CD4-positive, CD25-positive, alpha-beta regulatory T cell (primary cell): ENCODE measurements around the gene RBM33. TPM values are rescaled to one million over a fixed set of nuclear protein-coding genes. Genes with fewer than 3 reads are reported as not detected.

Experiments used
- ATAC-seq, 2 donors: fragments of 150-1000 bp; cut with Tn5 transposase; one replicate each; pipeline ENCODE4 v1.10.0; 2021; ENCODE audit warnings: low read depth in 2 of 2, moderate number of reproducible peaks in 2 of 2, moderate library complexity in 1 of 2
- DNase-seq, 3 donors: peaks; one replicate each; pipeline versions ENCODE4 v3.0.0 to v3.0.0-alpha.2; 2012 to 2022; ENCODE audit warnings: mixed read lengths in 1 of 3
- H3K27ac ChIP-seq: one replicate; pipeline ENCODE4 v1.7.0; 2013; ENCODE audit warnings: mild to moderate bottlenecking, low read length; ENCODE audit not compliant: insufficient read depth, poor library complexity, severe bottlenecking
- H3K27me3 ChIP-seq: one replicate; pipeline ENCODE4 v1.7.0; 2013; ENCODE audit warnings: low read length; ENCODE audit not compliant: control insufficient read depth, insufficient read depth
- H3K36me3 ChIP-seq: one replicate; pipeline ENCODE4 v1.7.0; 2013; ENCODE audit warnings: mild to moderate bottlenecking, low read length, moderate library complexity; ENCODE audit not compliant: control insufficient read depth, insufficient read depth
- H3K4me1 ChIP-seq: 2 replicates; pipeline ENCODE4 v1.7.0; 2013; ENCODE audit warnings: mild to moderate bottlenecking, low read length; ENCODE audit not compliant: insufficient read depth, control insufficient read depth, poor library complexity, severe bottlenecking
- H3K4me3 ChIP-seq: one replicate; pipeline ENCODE4 v1.7.0; 2013; ENCODE audit warnings: low read depth, mild to moderate bottlenecking, low read length, moderate library complexity
- H3K9me3 ChIP-seq, 2 experiments: 1 replicate in 1 of 2; 2 replicates in 1 of 2; pipeline ENCODE4 v1.7.0; 2013; ENCODE audit warnings: low read length in 2 of 2, mild to moderate bottlenecking in 1 of 2, moderate library complexity in 1 of 2; ENCODE audit not compliant: control insufficient read depth in 2 of 2
- H3K27ac Mint-ChIP-seq, 3 donors: one replicate each; pipeline ENCODE4 v1.8.0; 2020 to 2022; ENCODE audit warnings: mild to moderate bottlenecking in 3 of 3, mixed read lengths in 3 of 3, moderate library complexity in 2 of 3
- H3K27me3 Mint-ChIP-seq: one replicate; pipeline ENCODE4 v1.8.0; 2022; ENCODE audit warnings: mild to moderate bottlenecking, mixed read lengths
- H3K36me3 Mint-ChIP-seq: one replicate; pipeline ENCODE4 v1.8.0; 2020; ENCODE audit warnings: mixed read lengths
- H3K4me1 Mint-ChIP-seq, 4 donors: one replicate each; pipeline ENCODE4 v1.8.0; 2020 to 2022; ENCODE audit warnings: mixed read lengths in 4 of 4, mild to moderate bottlenecking in 1 of 4
- H3K4me3 Mint-ChIP-seq, 4 donors: one replicate each; pipeline ENCODE4 v1.8.0; 2020 to 2022; ENCODE audit warnings: mild to moderate bottlenecking in 4 of 4, mixed read lengths in 4 of 4, moderate library complexity in 3 of 4
- H3K9me3 Mint-ChIP-seq, 7 donors: one replicate each; pipeline ENCODE4 v1.8.0; 2020 to 2022; ENCODE audit warnings: mixed read lengths in 7 of 7, mild to moderate bottlenecking in 3 of 7, moderate library complexity in 2 of 7
- polyA plus RNA-seq, 4 donors: library from polyadenylated mRNA; unstranded; fragments of 300-500 nt; fragmentation: Illumina TruSeq; gene quantifications; one replicate each; pipeline ENCODE4 v1.2.3, GENCODE V29; 2021
- total RNA-seq: library from RNA; stranded (reverse); gene quantifications from one replicate; pipeline ENCODE4 v1.2.3, GENCODE V29; 2022

RBM33 gene
- total and polyA plus RNA-seq, 5 donors from 2014 or later: 33.5 to 196 (median 36.8) TPM

DNA sequence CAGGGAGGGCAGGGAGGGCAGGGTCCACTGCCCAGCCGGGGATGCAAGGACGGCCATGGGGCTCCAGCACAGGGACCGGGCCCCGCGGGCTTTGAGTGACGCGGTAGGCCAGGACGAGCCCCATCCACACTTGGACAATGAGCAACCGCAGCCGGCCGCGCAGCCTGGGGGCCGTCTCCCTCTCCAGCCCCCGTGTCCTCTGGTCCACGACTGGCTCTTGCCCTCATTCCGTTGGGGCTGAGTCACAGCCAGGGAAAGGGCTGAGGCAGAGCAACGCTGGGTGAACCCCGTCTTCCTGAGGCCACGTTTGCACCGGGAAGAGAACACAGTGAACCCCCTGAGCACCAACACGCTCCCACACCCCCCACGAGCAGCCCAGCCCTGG is 144.1 kb downstream of the RBM33 start:
- Histone ChIP-seq H3K36me3 (peaks cover 8% of the 10 kb centered on the region), H3K4me1 (no peaks in the 10 kb centered on the region), H3K27me3 (no peaks in the 10 kb centered on the region), H3K4me3 (no peak overlapping the region), H3K27ac (no peak overlapping the region), H3K9me3 (no peaks in the 10 kb centered on the region)
- H3K27ac Mint-ChIP-seq: no peak overlapping the region
- no peak for DNase-seq
- no peak overlapping the region for H3K4me3 Mint-ChIP-seq
- H3K4me1 Mint-ChIP-seq: peaks cover 6 to 9% (median 7%) of the 10 kb centered on the region in 4 donors
- ATAC-seq: no peak
- peaks cover 8% of the 10 kb centered on the region for H3K27me3 Mint-ChIP-seq
- H3K36me3 Mint-ChIP-seq: peaks cover 24% of the 10 kb centered on the region
- peaks cover 0 to 3% (median 0%) of the 10 kb centered on the region in 7 donors for H3K9me3 Mint-ChIP-seq

DNA sequence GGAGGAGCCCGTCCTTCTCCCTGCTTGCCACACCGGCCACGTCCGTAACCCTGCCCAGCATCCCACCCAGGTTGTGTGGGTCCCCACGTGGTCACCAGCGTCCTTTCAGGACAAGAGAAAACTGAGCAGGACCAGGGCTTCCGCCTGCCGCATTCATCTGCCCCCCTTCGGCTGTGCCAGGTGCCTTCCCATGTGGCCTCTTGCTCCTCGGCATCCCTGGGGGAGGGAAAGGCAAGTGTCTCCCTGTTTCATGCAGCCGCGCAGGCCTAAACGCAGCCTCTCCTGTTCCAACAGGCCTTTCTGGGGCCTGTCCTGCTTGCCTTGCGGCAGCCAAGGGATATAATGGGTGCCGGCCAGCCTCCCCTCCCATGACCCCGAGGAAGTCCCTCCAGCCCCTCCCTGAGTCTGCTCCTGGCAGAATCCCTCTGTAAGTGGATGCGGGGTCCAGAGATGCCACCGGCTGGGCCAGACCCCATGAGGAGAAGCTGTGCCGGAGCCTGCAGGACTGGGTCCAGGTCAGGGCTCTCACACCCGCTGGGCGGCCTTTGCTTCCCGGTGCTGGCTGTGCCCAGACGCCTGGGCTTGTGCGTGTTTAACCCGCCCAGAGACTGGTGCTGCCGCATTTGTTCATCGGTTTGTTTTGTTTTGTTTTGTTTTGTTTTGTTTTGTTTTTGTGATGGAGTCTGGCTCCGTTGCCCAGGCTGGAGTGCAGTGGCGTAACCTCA is 144.7 kb downstream of the RBM33 start:
- Histone ChIP-seq H3K9me3 (no peaks in the 10 kb centered on the region), H3K27me3 (no peaks in the 10 kb centered on the region), H3K4me1 (no peaks in the 10 kb centered on the region), H3K4me3 (no peak overlapping the region), H3K36me3 (peaks cover 3% of the 10 kb centered on the region), H3K27ac (no peak overlapping the region)
- ATAC-seq: no peak
- peaks cover 6 to 9% (median 7%) of the 10 kb centered on the region in 4 donors for H3K4me1 Mint-ChIP-seq
- DNase-seq: no peak
- H3K9me3 Mint-ChIP-seq: peaks cover 0 to 3% (median 0%) of the 10 kb centered on the region in 7 donors
- peak overlapping the region in 1 of 3 donors; percentile 77 for H3K27ac Mint-ChIP-seq
- H3K4me3 Mint-ChIP-seq: peak overlapping the region in 1 of 4 donors; percentile 47
- H3K36me3 Mint-ChIP-seq: peaks cover 19% of the 10 kb centered on the region
- peaks cover 8% of the 10 kb centered on the region for H3K27me3 Mint-ChIP-seq

DNA sequence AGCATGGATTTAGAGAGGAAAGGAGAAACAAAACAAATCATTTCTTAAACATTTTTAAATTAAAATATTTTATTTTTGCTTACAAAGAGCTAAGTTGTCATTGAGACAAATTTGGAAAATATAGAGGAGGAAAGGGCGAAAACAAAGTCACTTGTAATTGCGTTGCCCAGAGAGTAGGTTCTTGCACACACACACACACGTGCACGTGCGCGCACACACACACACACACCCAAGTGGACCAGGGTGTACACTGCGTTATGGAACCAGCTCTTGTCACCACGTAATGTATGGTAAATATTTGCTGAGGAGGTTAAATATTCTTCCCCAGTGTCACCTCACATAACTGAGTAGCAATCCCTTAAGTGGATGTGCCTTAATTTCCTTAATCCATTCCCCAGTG is 146.2 kb downstream of the RBM33 start:
- Mint-ChIP-seq H3K4me3 (no peak overlapping the region), H3K36me3 (peaks cover 9% of the 10 kb centered on the region), H3K27ac (no peak overlapping the region), H3K27me3 (peaks cover 8% of the 10 kb centered on the region), H3K4me1 (peaks cover 0 to 9% (median 5%) of the 10 kb centered on the region in 4 donors), H3K9me3 (peaks cover 0 to 3% (median 0%) of the 10 kb centered on the region in 7 donors)
- H3K4me3 ChIP-seq: no peak overlapping the region
- H3K27me3 ChIP-seq: no peaks in the 10 kb centered on the region
- DNase-seq (no peak), ATAC-seq (no peak)
- H3K27ac ChIP-seq: no peak overlapping the region
- no peaks in the 10 kb centered on the region for H3K4me1 ChIP-seq
- H3K36me3 ChIP-seq: no peaks in the 10 kb centered on the region
- H3K9me3 ChIP-seq: no peaks in the 10 kb centered on the region

DNA sequence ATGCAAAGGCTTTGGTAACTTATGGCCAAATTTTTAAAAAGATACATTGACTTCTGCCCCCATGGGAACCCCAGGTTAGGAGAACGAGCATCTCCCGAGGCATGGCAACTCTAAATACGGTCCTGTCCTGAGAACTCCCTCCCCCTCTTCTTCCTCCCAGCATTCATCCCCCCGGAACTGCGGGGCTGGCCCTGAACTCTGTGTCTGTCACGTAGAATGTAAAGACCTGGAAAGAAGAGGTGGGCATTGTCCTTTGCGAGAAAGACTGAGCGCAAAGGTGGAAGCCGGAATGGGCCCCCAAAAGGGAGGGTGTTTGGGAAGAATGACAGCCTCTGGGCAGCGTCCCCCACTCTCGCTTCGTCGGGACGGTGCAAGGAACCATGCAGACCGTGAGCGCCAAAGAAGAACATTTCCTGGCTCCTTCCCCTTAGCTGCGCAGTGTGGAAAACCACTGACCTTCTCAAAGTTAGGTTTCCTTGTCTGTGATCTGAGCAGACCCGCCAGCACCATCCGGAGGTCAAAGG is 146.8 kb downstream of the RBM33 start:
- no peak for ATAC-seq
- Histone ChIP-seq H3K36me3 (no peaks in the 10 kb centered on the region), H3K27me3 (no peaks in the 10 kb centered on the region), H3K27ac (no peak overlapping the region), H3K9me3 (no peaks in the 10 kb centered on the region), H3K4me1 (no peaks in the 10 kb centered on the region), H3K4me3 (no peak overlapping the region)
- Mint-ChIP-seq H3K27me3 (peaks cover 9% of the 10 kb centered on the region), H3K9me3 (peaks cover 0 to under 1% (median 0%) of the 10 kb centered on the region in 7 donors), H3K4me1 (peaks cover 0 to 6% (median 1%) of the 10 kb centered on the region in 4 donors), H3K27ac (no peak overlapping the region), H3K4me3 (no peak overlapping the region), H3K36me3 (peaks cover 4% of the 10 kb centered on the region)
- no peak for DNase-seq

DNA sequence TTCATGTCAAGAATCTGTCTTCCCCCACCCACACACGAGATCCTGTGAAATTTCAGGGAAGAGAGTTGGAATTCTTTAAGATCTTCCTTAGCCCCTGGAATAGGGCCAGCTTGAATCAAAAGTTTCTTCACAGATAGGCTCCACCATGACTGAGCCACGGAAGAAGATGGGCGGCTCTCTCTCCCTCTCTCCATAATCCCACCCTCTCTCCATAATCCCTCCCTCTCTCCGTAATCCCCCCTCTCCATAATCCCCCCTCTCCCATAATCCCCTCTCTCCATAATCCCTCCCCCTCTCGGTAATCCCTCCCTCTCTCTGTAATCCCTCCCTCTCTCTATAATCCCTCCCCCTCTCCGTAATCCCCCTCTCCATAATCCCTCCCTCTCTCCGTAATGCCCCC is 147.4 kb downstream of the RBM33 start:
- no peak overlapping the region for H3K4me3 ChIP-seq
- peaks cover 3% of the 10 kb centered on the region for H3K4me1 ChIP-seq
- DNase-seq: no peak
- H3K4me1 Mint-ChIP-seq: peaks cover 0 to 4% (median 0%) of the 10 kb centered on the region in 4 donors
- no peak overlapping the region for H3K4me3 Mint-ChIP-seq
- H3K27me3 Mint-ChIP-seq: peaks cover 13% of the 10 kb centered on the region
- no peaks in the 10 kb centered on the region for H3K9me3 ChIP-seq
- H3K27ac Mint-ChIP-seq: no peak overlapping the region
- no peak overlapping the region for H3K27ac ChIP-seq
- H3K36me3 ChIP-seq: no peaks in the 10 kb centered on the region
- peaks cover 4% of the 10 kb centered on the region for H3K36me3 Mint-ChIP-seq
- H3K27me3 ChIP-seq: no peaks in the 10 kb centered on the region
- H3K9me3 Mint-ChIP-seq: no peaks in the 10 kb centered on the region
- ATAC-seq: no peak

DNA sequence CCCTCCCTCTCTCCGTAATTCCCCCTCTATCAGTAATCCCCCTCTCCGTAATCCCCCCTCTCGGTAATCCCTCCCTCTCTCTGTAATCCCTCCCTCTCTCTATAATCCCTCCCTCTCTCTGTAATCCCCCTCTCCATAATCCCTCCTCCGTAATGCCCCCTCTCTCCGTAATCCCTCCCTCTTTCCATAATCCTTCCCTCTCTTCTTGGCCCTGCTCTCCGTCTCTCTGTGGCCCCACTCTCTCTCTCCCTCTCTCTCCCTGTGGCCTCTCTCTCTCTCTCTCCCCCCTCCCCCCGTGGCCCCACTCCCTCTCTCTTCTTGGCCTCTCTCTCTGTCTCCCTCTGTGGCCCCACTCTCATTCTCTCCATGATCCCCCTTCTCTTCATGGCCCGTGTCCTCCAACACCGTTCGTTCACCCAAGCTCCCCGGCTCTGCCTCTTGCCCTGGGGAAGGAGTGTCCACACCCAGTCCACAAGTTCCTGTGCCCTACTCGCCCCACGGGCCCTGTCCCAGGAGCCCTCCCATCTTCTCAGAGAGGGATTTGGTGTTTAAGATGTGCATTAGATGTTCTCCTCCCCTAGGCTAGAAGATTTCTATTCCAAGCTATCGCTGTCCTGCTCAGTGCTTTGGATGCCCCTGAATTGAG is 148.0 kb downstream of the RBM33 start:
- H3K4me3 ChIP-seq: no peak overlapping the region
- H3K36me3 Mint-ChIP-seq: peaks cover 4% of the 10 kb centered on the region
- H3K4me1 Mint-ChIP-seq: peaks cover 0 to 4% (median 0%) of the 10 kb centered on the region in 4 donors
- H3K36me3 ChIP-seq: no peaks in the 10 kb centered on the region
- no peaks in the 10 kb centered on the region for H3K9me3 Mint-ChIP-seq
- no peak overlapping the region for H3K4me3 Mint-ChIP-seq
- H3K27ac ChIP-seq: no peak overlapping the region
- no peaks in the 10 kb centered on the region for H3K27me3 ChIP-seq
- H3K27ac Mint-ChIP-seq: no peak overlapping the region
- H3K27me3 Mint-ChIP-seq: peaks cover 14% of the 10 kb centered on the region
- H3K4me1 ChIP-seq: peaks cover 4% of the 10 kb centered on the region
- H3K9me3 ChIP-seq: no peaks in the 10 kb centered on the region
- DNase-seq (no peak), ATAC-seq (no peak)

DNA sequence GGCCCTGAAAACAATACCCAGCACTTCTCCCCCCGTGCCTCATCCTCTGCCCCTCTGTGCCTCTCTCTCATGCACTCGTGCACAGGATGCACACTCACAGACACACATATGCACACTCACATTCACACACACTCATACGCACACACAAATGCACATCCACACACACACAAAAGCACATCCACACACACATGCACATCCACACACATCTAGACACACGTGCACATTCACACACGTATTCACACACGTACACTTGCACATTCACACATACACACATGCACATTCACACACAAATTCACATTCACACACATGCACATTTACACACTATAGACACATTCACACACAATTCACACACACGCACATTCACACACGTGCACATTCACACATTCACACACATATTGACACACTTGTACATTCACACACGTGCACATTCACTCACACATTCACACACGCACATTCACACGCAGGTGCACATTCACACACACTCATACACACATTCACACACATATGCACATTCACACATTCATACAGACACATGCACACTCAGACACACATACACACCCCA is 148.6 kb downstream of the RBM33 start:
- H3K4me3 Mint-ChIP-seq: no peak overlapping the region
- Histone ChIP-seq H3K4me1 (peaks cover 4% of the 10 kb centered on the region), H3K36me3 (no peaks in the 10 kb centered on the region), H3K27me3 (no peaks in the 10 kb centered on the region), H3K27ac (no peak overlapping the region), H3K9me3 (no peaks in the 10 kb centered on the region), H3K4me3 (no peak overlapping the region)
- no peak overlapping the region for H3K27ac Mint-ChIP-seq
- no peaks in the 10 kb centered on the region for H3K4me1 Mint-ChIP-seq
- H3K9me3 Mint-ChIP-seq: no peaks in the 10 kb centered on the region
- H3K27me3 Mint-ChIP-seq: peaks cover 11% of the 10 kb centered on the region
- no peak for DNase-seq
- no peak for ATAC-seq
- H3K36me3 Mint-ChIP-seq: no peaks in the 10 kb centered on the region
